DMS 273 (cell line): ENCODE results near the gene RNASE9.
"Not testable (repeated sequence)": the region's sequence is repeated elsewhere in the genome, so short reads cannot be mapped to it uniquely, and the experiment has no call there.

Experiments used
- DNase-seq: peaks from one replicate; lab custom pipeline; 2025; ENCODE audit not compliant: unreplicated experiment; lab: John Stamatoyannopoulos, UW

The RNASE9 gene

DNA sequence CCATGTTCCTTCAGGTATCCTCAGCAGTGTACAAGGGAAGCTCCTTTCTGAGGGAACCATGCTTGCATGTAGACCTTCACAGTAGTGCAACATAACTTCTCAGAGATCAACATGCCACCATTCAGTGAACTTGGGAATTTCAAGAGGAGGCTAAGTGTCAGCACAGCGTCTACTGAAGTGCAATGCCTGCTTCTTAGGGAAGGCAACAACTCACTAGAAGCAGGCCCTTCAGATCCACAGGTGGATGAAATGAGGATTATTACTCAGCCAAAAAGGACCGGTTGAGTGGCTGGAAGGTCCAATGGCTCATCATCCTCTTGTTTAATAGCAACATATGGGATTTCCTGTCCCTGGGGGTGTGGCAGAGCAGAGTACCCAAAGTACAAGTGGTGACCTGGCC is 36.8 kb downstream of the RNASE9 start:
- DNase-seq, result no peak

DNA sequence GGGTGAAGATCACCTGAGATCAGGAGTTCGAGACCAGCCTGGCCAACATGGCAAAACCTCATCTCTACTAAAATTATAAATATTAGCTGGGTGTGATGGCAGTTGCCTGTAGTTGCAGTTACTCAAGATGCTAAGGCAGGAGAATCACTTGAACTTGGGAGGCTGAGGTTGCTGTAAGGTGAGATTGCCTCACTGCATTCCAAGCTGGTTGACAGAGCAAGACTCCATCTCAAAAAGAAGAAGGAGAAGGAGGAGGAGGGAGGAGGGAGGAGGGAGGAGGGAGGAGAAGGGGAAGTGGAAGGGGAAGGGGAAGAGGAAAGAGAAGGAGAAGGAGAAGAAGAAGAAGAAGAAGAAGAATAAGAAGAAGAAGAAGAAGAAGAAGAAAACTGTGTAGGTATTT is 38.5 kb downstream of the RNASE9 start:
- no peak for DNase-seq

DNA sequence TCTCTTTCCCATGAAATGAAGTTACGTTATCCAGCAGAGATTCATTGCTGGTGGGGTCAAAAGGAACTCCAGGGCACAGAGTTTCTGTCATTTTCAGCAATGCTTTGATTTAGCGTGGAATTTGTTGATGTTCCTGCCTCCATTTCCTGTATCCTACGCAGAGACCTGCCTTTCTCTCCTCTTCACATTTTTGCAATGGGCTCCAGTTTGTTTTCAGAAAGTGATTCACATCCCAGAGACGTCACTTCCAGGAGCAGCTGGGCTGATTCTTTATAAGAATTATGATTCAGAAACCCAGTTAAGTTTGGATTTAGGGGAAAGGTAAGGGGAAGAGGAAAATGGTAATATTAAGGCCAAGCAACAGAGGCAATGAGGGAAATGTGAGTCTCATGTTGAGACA is 43.9 kb downstream of the RNASE9 start:
- no peak for DNase-seq

DNA sequence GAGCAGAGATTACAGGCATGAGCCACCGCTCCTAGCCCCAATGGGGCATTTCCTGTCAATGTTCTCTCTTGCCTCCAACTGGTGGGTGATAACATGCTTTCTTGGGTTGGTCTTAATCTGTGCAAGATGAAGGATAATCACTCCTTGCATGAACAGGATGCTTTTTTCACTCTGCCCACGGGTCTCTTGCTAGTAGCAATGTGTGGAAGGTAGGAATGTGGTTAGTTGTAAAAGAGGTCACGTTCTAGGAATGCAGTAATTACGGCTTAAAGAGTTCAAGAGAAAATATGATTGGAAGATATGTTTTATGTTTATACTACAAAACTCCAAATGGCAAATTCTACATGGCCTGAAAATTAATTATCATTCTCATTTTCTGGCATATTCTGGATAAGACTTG is 45.0 kb downstream of the RNASE9 start:
- no peak for DNase-seq

DNA sequence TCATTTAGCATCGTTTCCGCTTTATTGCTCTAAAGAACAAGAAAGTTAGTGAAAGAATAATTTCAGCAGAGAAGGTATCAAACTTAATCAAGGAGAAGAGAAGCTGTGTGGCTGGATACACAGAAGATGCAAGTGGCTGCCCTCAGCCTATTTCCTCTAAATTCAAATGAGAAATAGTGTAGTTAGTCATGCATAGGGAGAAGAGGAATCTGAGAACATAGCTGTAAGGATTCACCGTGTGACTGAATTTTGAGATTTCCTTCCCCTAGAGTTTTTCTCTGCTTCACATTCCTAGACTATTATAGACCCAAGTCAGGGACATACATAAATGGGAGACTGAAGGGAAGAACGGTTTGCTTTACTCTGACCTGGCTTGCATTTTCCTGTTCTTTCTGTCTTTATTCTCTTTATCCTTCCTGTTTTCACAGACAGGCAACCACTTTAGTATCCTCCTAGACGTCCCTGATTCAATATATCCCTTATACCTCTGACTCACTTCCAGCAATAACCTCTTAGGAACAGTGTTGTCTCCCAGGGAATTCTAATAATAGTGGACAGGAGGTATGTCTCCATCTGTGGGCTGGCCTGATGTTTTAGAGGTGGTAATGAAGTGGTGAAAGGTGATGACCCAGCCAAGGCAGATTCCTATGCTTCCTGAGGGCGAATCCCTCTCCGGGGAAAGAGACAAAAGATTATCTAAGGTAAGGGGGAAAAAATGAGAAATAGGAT is 48.5 kb downstream of the RNASE9 start:
- DNase-seq, result no peak

DNA sequence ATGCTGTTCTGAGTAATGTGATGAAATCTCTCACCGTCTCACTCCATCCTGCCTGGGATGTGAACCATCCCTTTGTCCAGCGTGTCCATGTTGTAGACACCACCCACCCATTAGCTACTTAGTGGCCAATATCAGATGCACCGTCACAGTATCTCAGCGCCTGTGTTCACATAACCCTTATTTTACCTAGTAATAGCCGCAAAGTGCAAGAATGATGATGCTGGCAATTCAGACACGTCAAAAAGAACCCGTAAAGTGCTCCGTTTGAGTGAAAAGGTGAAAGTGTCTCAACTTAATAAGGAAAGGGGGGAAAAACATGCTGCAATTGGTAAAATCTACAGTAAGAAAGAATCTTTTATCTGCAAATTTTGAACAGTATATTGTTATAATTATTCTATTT is 52.5 kb downstream of the RNASE9 start:
- no peak for DNase-seq

DNA sequence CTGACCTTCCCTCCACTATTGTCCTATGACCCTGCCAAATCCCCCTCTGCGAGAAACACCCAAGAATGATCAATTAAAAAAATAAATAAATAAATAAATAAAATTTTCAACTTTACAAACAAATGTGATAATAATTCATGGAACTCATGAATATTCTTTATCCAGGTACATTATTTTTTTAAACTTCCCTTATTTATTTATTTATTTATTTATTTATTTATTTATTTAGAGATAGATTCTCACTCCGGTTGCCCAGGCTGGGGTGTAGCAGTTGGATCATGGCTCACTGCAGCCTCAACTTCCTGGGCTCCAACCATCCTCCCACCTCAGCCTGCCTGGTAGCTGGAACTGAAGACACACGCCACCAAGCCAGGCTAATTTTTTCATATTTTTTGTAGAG is 53.3 kb downstream of the RNASE9 start:
- DNase-seq, result not testable (repeated sequence)

DNA sequence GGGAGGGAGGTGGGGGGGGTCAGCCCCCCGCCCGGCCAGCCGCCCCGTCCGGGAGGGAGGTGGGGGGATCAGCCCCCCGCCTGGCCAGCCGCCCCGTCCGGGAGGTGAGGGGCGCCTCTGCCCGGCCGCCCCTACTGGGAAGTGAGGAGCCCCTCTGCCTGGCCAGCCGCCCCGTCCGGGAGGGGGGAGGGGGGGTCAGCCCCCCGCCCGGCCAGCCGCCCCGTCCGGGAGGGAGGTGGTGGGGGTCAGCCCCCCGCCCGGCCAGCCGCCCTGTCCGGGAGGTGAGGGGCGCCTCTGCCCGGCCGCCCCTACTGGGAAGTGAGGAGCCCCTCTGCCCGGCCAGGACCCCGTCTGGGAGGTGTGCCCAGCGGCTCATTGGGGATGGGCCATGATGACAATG is 54.1 kb downstream of the RNASE9 start:
- DNase-seq, result not testable (repeated sequence)

DNA sequence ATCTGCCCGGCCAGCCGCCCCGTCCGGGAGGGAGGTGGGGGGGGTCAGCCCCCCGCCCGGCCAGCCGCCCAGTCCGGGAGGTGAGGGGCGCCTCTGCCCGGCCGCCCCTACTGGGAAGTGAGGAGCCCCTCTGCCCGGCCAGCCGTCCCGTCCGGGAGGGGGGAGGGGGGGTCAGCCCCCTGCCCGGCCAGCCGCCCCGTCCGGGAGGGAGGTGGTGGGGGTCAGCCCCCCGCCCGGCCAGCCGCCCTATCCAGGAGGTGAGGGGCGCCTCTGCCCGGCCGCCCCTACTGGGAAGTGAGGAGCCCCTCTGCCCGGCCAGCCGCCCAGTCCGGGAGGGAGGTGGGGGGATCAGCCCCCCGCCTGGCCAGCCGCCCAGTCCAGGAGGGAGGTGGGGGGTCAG is 54.6 kb downstream of the RNASE9 start:
- DNase-seq, result not testable (repeated sequence)
